Measurements from ENCODE around the gene CARD19. TPM values are rescaled to one million over a fixed set of nuclear protein-coding genes. Genes with fewer than 3 reads are reported as not detected.

CARD19 gene
- total RNA-seq, 1 experiment from 2014 or later = 54.5 TPM

GRCh38 chr9:93130861-93131481 lies 35.0 kb downstream of the CARD19 start:
- Histone ChIP-seq H3K27ac (ENCODE audit: low read depth, low read length) (no peak overlapping the region; the same call in 1 of the 2 replicates), H3K9me3 (ENCODE audit: control insufficient read depth in 1 of 2, insufficient read depth in 1 of 2, low read depth in 1 of 2, low read length in 2 of 2) (no peaks in the 10 kb centered on the region), H3K4me1 (ENCODE audit: control insufficient read depth in 1 of 2, insufficient read depth in 2 of 2, low read length in 2 of 2) (peaks cover 27 to 36% of the 10 kb centered on the region in 2 experiments), H3K9ac (ENCODE audit: low read length) (no peak overlapping the region), H3K9me2 (ENCODE audit: insufficient read depth) (no peaks in the 10 kb centered on the region), H3K36me3 (ENCODE audit: control insufficient read depth in 1 of 2, insufficient read depth in 2 of 2, low read length in 2 of 2) (no peaks in the 10 kb centered on the region), H2AFZ (ENCODE audit: low read depth, low read length, poor library complexity, severe bottlenecking) (no peak overlapping the region), H3K79me2 (ENCODE audit: insufficient read depth, low read length) (peaks cover 22% of the 10 kb centered on the region; the same call in 1 of the 2 replicates), H3K4me3 (replicated peaks in 1 of 2; ENCODE audit: low read depth in 1 of 2, low read length in 2 of 2) (no peak overlapping the region), H3K4me2 (ENCODE audit: low read length) (no peak overlapping the region), H3K27me3 (ENCODE audit: insufficient read depth, low read length) (no peaks in the 10 kb centered on the region), H4K20me1 (ENCODE audit: insufficient read depth) (no peaks in the 10 kb centered on the region)
- no peak for ATAC-seq
- ChIA-PET RAD21 (ENCODE audit: low non-redundant PET in 1 of 2, low total read pairs in 2 of 2, uncharacterized antibody in 2 of 2, unreplicated experiment in 2 of 2) (no interaction called here), CTCF (no interaction called here), POLR2A (interaction anchor here (1.2 kb wide), 1 partner anchor 11 kb away, joined by 4 read pairs; no protein-coding TSS in a partner anchor)
- no TSS peak for BruUV-seq (replicated peaks)
- no peak for TF ChIP-seq JUND (IDR thresholded peaks at IDR 0.05)
- no peak for DNase-seq (ENCODE audit: low read depth, low spot score)
- intact Hi-C loops (cut with micrococcal nuclease) = no loop called here

DNA sequence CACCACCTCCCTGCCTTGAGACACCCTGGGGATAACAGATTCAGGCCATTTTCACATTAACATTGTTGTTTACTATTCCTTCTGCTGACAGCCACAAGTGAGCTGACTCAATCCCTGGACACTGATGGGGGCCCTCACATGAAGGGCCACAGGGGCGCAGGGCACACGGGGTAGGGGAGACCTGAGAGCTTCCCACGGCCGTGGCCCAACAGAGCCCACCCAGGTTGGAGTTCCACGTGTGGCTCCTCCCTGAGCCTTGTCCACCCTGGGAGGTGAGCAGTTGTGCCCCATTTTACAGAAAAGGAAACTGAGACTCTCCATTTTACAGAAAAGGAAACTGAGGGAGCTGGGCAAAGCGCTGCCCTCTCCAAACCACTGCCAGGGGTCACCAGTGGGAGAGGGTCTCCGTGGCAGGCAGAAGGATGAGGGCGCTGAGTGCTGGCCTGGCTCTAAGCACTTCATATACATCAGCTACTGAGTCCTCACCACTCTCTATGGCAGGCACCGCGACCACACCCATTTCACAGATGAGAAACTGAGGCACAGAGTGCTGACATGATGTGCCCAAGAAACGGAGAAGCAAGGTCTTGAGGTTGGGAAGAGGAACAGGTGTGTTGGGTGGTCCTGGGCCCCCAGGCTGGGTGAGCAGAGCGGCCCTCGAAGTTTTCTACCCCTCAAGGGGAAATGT lies 35.7 kb downstream of the CARD19 start:
- H3K79me2 ChIP-seq (ENCODE audit: insufficient read depth, low read length) = peaks cover 22% of the 10 kb centered on the region; the same call in 1 of the 2 replicates
- H3K9ac ChIP-seq (ENCODE audit: low read length) = no peak overlapping the region
- peak overlapping the region; percentile 83 for H3K27ac ChIP-seq (ENCODE audit: low read depth, low read length)
- ATAC-seq (no peak), DNase-seq (ENCODE audit: low read depth, low spot score) (no peak)
- RAD21 ChIA-PET (ENCODE audit: low non-redundant PET in 1 of 2, low total read pairs in 2 of 2, uncharacterized antibody in 2 of 2, unreplicated experiment in 2 of 2) = no interaction called here
- intact Hi-C loops (cut with micrococcal nuclease) = no loop called here
- no peaks in the 10 kb centered on the region for H3K9me3 ChIP-seq (ENCODE audit: control insufficient read depth in 1 of 2, insufficient read depth in 1 of 2, low read depth in 1 of 2, low read length in 2 of 2)
- no peaks in the 10 kb centered on the region for H3K9me2 ChIP-seq (ENCODE audit: insufficient read depth)
- H2AFZ ChIP-seq (ENCODE audit: low read depth, low read length, poor library complexity, severe bottlenecking) = no peak overlapping the region
- POLR2A ChIA-PET = interaction anchor here (1.2 kb wide), 1 partner anchor 12 kb away, joined by 4 read pairs; no protein-coding TSS in a partner anchor
- no peaks in the 10 kb centered on the region for H4K20me1 ChIP-seq (ENCODE audit: insufficient read depth)
- H3K4me1 ChIP-seq (ENCODE audit: control insufficient read depth in 1 of 2, insufficient read depth in 2 of 2, low read length in 2 of 2) = peaks cover 25 to 34% of the 10 kb centered on the region in 2 experiments
- H3K4me2 ChIP-seq (ENCODE audit: low read length) = peak overlapping the region; percentile 100
- no peaks in the 10 kb centered on the region for H3K27me3 ChIP-seq (ENCODE audit: insufficient read depth, low read length)
- BruUV-seq (replicated peaks) = no TSS peak
- CTCF ChIA-PET = no interaction called here
- no peaks in the 10 kb centered on the region for H3K36me3 ChIP-seq (ENCODE audit: control insufficient read depth in 1 of 2, insufficient read depth in 2 of 2, low read length in 2 of 2)
- H3K4me3 ChIP-seq (replicated peaks in 1 of 2; ENCODE audit: low read depth in 1 of 2, low read length in 2 of 2) = no peak overlapping the region
- TF ChIP-seq ZBTB33 (IDR thresholded peaks at IDR 0.05; ENCODE audit: extremely low read depth, insufficient replicate concordance, low read length) (no peak), ELF1 (IDR thresholded peaks at IDR 0.05; ENCODE audit: borderline replicate concordance, low read depth) (no peak), MAX (IDR thresholded peaks at IDR 0.05) (no peak), RAD21 (IDR thresholded peaks at IDR 0.05; ENCODE audit: low read depth) (no peak), ZFX (IDR thresholded peaks at IDR 0.05) (no peak), EZH2phosphoT487 (IDR thresholded peaks at IDR 0.05; ENCODE audit: borderline replicate concordance) (no peak)
- TF ChIP-seq, protein P1, sequence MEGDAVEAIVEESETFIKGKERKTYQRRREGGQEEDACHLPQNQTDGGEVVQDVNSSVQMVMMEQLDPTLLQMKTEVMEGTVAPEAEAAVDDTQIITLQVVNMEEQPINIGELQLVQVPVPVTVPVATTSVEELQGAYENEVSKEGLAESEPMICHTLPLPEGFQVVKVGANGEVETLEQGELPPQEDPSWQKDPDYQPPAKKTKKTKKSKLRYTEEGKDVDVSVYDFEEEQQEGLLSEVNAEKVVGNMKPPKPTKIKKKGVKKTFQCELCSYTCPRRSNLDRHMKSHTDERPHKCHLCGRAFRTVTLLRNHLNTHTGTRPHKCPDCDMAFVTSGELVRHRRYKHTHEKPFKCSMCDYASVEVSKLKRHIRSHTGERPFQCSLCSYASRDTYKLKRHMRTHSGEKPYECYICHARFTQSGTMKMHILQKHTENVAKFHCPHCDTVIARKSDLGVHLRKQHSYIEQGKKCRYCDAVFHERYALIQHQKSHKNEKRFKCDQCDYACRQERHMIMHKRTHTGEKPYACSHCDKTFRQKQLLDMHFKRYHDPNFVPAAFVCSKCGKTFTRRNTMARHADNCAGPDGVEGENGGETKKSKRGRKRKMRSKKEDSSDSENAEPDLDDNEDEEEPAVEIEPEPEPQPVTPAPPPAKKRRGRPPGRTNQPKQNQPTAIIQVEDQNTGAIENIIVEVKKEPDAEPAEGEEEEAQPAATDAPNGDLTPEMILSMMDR (IDR thresholded peaks at IDR 0.05 in 2 of 3, conservative IDR thresholded peaks at IDR 0.05 in 1 of 3; ENCODE audit: borderline replicate concordance in 1 of 3, insufficient read depth in 1 of 3, low read depth in 2 of 3, low read length in 2 of 3) = no peak
